GM21526 (cell line): ENCODE measurements around the gene SUN1.
"Not testable (repeated sequence)": the region's sequence is repeated elsewhere in the genome, so short reads cannot be mapped to it uniquely, and the experiment has no call there.

ENCODE experiments used
- ATAC-seq: cut with Tn5 transposase; IDR thresholded peaks from one replicate; pipeline ENCODE4 v1.9.1; 2021; ENCODE audit warnings: moderate library complexity; ENCODE audit not compliant: unreplicated experiment, low FRiP score

Gene SUN1

GRCh38 chr7:802500-803242, 29.6 kb upstream of the SUN1 start:
- no peak for ATAC-seq

GRCh38 chr7:803243-803635, 29.0 kb upstream of the SUN1 start:
- no peak for ATAC-seq

GRCh38 chr7:803796-804195, 28.5 kb upstream of the SUN1 start:
- not testable (repeated sequence) for ATAC-seq

- ATAC-seq, result no peak
These were observed 27.0 kb upstream of the SUN1 start for GRCh38 chr7:805261-805660.

GRCh38 chr7:815284-816216, 16.7 kb upstream of the SUN1 start:
- no peak for ATAC-seq

GRCh38 chr7:816300-816750, 16.0 kb upstream of the SUN1 start:
- ATAC-seq, result peak; percentile 89

GRCh38 chr7:816751-817671, 15.3 kb upstream of the SUN1 start:
- ATAC-seq, result peak; percentile 24

- ATAC-seq, result no peak
These were observed 14.1 kb upstream of the SUN1 start for GRCh38 chr7:818031-818699.

GRCh38 chr7:820341-820740, 11.9 kb upstream of the SUN1 start:
- no peak for ATAC-seq

- no peak for ATAC-seq
These were observed 10.6 kb upstream of the SUN1 start for GRCh38 chr7:821688-822087.

GRCh38 chr7:822692-823276, 9.5 kb upstream of the SUN1 start:
- ATAC-seq, result no peak

- no peak for ATAC-seq
These were observed 8.6 kb upstream of the SUN1 start for GRCh38 chr7:823649-824048.

- ATAC-seq, result no peak
These were observed 8.2 kb upstream of the SUN1 start for GRCh38 chr7:824081-824480.

GRCh38 chr7:824664-825063, 7.6 kb upstream of the SUN1 start:
- no peak for ATAC-seq

- ATAC-seq, result no peak
These were observed 6.9 kb upstream of the SUN1 start for GRCh38 chr7:825386-825785.

- ATAC-seq, result no peak
These were observed 5.9 kb upstream of the SUN1 start for GRCh38 chr7:826230-826917.

GRCh38 chr7:828793-829561, 3.3 kb upstream of the SUN1 start:
- no peak for ATAC-seq

- no peak for ATAC-seq
These were observed 2.2 kb upstream of the SUN1 start for GRCh38 chr7:830069-830468.
